PC-9 (cell line): ENCODE measurements around the gene GNB3. TPM values are rescaled to one million over a fixed set of nuclear protein-coding genes. Genes with fewer than 3 reads are reported as not detected.

Experiments
- BruUV-seq: library from RNA; stranded (reverse); fragments of 400-500 nt; replicated peaks from 2 replicates; lab custom pipeline; 2021; lab: Mats Ljungman, UMichigan
- CTCF ChIA-PET: fragments of 300-600 bp; sonication (Branson Sonifier 250); formaldehyde crosslinking; loops from one replicate; lab custom pipeline; 2022; ENCODE audit warnings: antibody characterized with exemption; lab: Charles Lee
- POLR2A ChIA-PET: fragments of 300-600 bp; sonication (Branson Sonifier 250); formaldehyde crosslinking; loops from one replicate; lab custom pipeline; 2022; ENCODE audit warnings: antibody characterized with exemption; ENCODE audit not compliant: unreplicated experiment; lab: Charles Lee
- DNase-seq, 2 experiments: peaks; one replicate each; pipeline versions ENCODE4 v3.0.0 to v3.0.0-alpha.2; 2015 to 2022; ENCODE audit warnings: mixed read lengths in 1 of 2
- H2AFZ ChIP-seq: fragments of 200-600 bp; sonication (generic); 2 replicates; pipeline ENCODE4 v1.8.1; 2017; ENCODE audit warnings: antibody characterized with exemption
- H3F3A ChIP-seq: fragments of 200-600 bp; sonication (generic); 2 replicates; pipeline ENCODE4 v1.8.1; 2017; ENCODE audit warnings: antibody characterized with exemption, mild to moderate bottlenecking, low read depth; ENCODE audit not compliant: insufficient read depth
- H3K27ac ChIP-seq: fragments of 200-600 bp; sonication (generic); 2 replicates; pipeline ENCODE4 v1.6.1; 2016; ENCODE audit warnings: mixed run types
- H3K27me3 ChIP-seq: fragments of 200-600 bp; sonication (generic); 2 replicates; pipeline ENCODE4 v1.6.1; 2016; ENCODE audit warnings: low read depth, mixed run types; ENCODE audit not compliant: insufficient read depth
- H3K36me3 ChIP-seq: fragments of 200-600 bp; sonication (generic); 2 replicates; pipeline ENCODE4 v1.6.1; 2016; ENCODE audit warnings: low read depth, mixed run types
- H3K4me1 ChIP-seq: fragments of 200-600 bp; sonication (generic); replicated peaks from 2 replicates; pipeline ENCODE4 v1.6.1; 2016; ENCODE audit warnings: mixed run types; ENCODE audit not compliant: insufficient read depth
- H3K4me2 ChIP-seq: fragments of 200-600 bp; sonication (generic); 2 replicates; pipeline ENCODE4 v1.6.1; 2017; ENCODE audit warnings: mixed run types
- H3K4me3 ChIP-seq: fragments of 200-600 bp; sonication (generic); 2 replicates; pipeline ENCODE4 v1.6.1; 2016; ENCODE audit warnings: mixed run types
- H3K79me2 ChIP-seq: fragments of 200-600 bp; sonication (generic); 2 replicates; pipeline ENCODE4 v1.6.1; 2017; ENCODE audit warnings: low read depth, mixed run types
- H3K9me2 ChIP-seq: fragments of 200-600 bp; sonication (generic); 2 replicates; pipeline ENCODE4 v1.8.1; 2017; ENCODE audit warnings: mild to moderate bottlenecking; ENCODE audit not compliant: insufficient read depth
- H3K9me3 ChIP-seq: fragments of 200-600 bp; sonication (generic); 2 replicates; pipeline ENCODE4 v1.8.1; 2016; ENCODE audit warnings: low read depth; ENCODE audit not compliant: insufficient read depth
- H4K20me1 ChIP-seq: fragments of 200-600 bp; sonication (generic); 2 replicates; pipeline ENCODE4 v1.8.1; 2017; ENCODE audit not compliant: insufficient read depth
- EZH2 ChIP-seq: fragments of 200-600 bp; sonication (generic); IDR thresholded peaks from 2 replicates; pipeline ENCODE4 v1.8.0; 2017; ENCODE audit warnings: antibody characterized with exemption, low read depth
- intact Hi-C: fragments of 100-400 bp; cut with micrococcal nuclease; formaldehyde crosslinking; loops from one replicate; pipeline ENCODE4 v1.10.0; 2022; ENCODE audit not compliant: unreplicated experiment
- total RNA-seq: library from RNA; stranded (reverse); gene quantifications from 2 replicates; pipeline ENCODE4 v1.2.3, GENCODE V29; 2021
- TF ChIP-seq, protein P1 (sequence below): fragments of 200-600 bp; sonication (generic); conservative IDR thresholded peaks from 2 replicates; pipeline ENCODE4 v1.6.1; 2017; ENCODE audit warnings: mixed run types, antibody characterized with exemption, mild to moderate bottlenecking, moderate library complexity

The GNB3 gene
- total RNA-seq, 1 experiment from 2014 or later = not detected

GRCh38 chr12:6853626-6854025 is 12.9 kb downstream of the GNB3 start:
- H4K20me1 ChIP-seq = peaks cover 10% of the 10 kb centered on the region; the same call in 1 of the 2 replicates
- no peak overlapping the region for H2AFZ ChIP-seq
- no peaks in the 10 kb centered on the region for H3K9me2 ChIP-seq
- H3F3A ChIP-seq = peaks cover 15% of the 10 kb centered on the region; the same call in 1 of the 2 replicates
- H3K4me1 ChIP-seq = peaks cover 25% of the 10 kb centered on the region
- TSS peak; percentile 25 for BruUV-seq
- DNase-seq = no peak
- H3K79me2 ChIP-seq = peaks cover 48% of the 10 kb centered on the region
- POLR2A ChIA-PET = interaction anchor here (0.6 to 3.1 kb wide), 6 partner anchors 88 to 336 kb away, joined by 3 to 31 read pairs (median 8); partner anchors contain the start of genes C12orf57, MLF2, PTMS and RNU7-1
- peak overlapping the region; percentile 83 for H3K4me3 ChIP-seq
- no peak for TF ChIP-seq EZH2
- TF ChIP-seq, protein P1, sequence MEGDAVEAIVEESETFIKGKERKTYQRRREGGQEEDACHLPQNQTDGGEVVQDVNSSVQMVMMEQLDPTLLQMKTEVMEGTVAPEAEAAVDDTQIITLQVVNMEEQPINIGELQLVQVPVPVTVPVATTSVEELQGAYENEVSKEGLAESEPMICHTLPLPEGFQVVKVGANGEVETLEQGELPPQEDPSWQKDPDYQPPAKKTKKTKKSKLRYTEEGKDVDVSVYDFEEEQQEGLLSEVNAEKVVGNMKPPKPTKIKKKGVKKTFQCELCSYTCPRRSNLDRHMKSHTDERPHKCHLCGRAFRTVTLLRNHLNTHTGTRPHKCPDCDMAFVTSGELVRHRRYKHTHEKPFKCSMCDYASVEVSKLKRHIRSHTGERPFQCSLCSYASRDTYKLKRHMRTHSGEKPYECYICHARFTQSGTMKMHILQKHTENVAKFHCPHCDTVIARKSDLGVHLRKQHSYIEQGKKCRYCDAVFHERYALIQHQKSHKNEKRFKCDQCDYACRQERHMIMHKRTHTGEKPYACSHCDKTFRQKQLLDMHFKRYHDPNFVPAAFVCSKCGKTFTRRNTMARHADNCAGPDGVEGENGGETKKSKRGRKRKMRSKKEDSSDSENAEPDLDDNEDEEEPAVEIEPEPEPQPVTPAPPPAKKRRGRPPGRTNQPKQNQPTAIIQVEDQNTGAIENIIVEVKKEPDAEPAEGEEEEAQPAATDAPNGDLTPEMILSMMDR = no peak
- intact Hi-C loops = loop anchor here (2.0 to 5.0 kb wide), 3 partner anchors 51 to 286 kb away; partner anchors contain the start of genes LRRC23 and NOP2
- no peaks in the 10 kb centered on the region for H3K27me3 ChIP-seq
- peak overlapping the region; percentile 96 for H3K4me2 ChIP-seq
- H3K9me3 ChIP-seq = no peaks in the 10 kb centered on the region
- CTCF ChIA-PET = interaction anchor here (0.6 to 1.5 kb wide), 3 partner anchors 16 to 191 kb away, joined by 3 to 9 read pairs (median 5); no protein-coding TSS in a partner anchor
- H3K27ac ChIP-seq = peak overlapping the region; percentile 66
- peaks cover 28% of the 10 kb centered on the region for H3K36me3 ChIP-seq

- Histone ChIP-seq H3K4me3 (peak overlapping the region; percentile 83; the same call in 1 of the 2 replicates), H3K9me3 (no peaks in the 10 kb centered on the region), H3K4me2 (peak overlapping the region; percentile 96), H2AFZ (no peak overlapping the region), H3F3A (peaks cover 15% of the 10 kb centered on the region; the same call in 1 of the 2 replicates), H3K4me1 (peaks cover 25% of the 10 kb centered on the region), H3K9me2 (no peaks in the 10 kb centered on the region), H4K20me1 (peaks cover 10% of the 10 kb centered on the region; the same call in 1 of the 2 replicates), H3K79me2 (peaks cover 48% of the 10 kb centered on the region), H3K36me3 (peaks cover 30% of the 10 kb centered on the region), H3K27me3 (no peaks in the 10 kb centered on the region), H3K27ac (no peak overlapping the region)
- no peak for DNase-seq
- CTCF ChIA-PET = no interaction called here
- BruUV-seq = no TSS peak
- TF ChIP-seq, protein P1 = no peak
- no peak for TF ChIP-seq EZH2
- intact Hi-C loops = loop anchor here (5.0 kb wide), 2 partner anchors 108 to 287 kb away; partner anchors contain the start of gene NOP2
- POLR2A ChIA-PET = interaction anchor here (0.5 to 0.7 kb wide), 3 partner anchors 87 to 1614 kb away, joined by 3 to 4 read pairs (median 4); no protein-coding TSS in a partner anchor
Observed at GRCh38 chr12:6854036-6854435, 13.3 kb downstream of the GNB3 start.

DNA sequence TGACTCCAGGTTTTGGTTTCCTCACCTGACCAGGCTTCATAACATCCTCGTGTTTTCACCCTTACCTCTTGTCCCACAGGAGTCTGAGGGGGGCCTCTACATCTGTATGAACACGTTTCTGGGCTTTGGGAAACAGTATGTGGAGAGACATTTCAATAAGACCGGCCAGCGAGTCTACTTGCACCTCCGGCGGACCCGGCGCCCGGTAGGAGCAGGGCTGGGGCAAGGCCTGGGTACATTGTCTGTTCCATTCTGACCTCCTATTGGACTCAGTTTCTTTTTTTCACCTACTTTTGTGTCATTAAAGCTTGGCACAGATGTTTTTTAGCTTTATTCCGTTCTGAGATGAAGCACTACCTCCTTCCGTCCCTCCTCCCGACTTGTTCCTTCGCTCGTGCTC is 14.6 kb downstream of the GNB3 start:
- intact Hi-C loops = no loop called here
- no peaks in the 10 kb centered on the region for H3K27me3 ChIP-seq
- H3K4me2 ChIP-seq = no peak overlapping the region
- H3F3A ChIP-seq = peaks cover 15% of the 10 kb centered on the region; the same call in 1 of the 2 replicates
- BruUV-seq = no TSS peak
- no peak overlapping the region for H3K27ac ChIP-seq
- ChIA-PET POLR2A (no interaction called here), CTCF (interaction anchor here (0.6 kb wide), 1 partner anchor 37 kb away, joined by 3 read pairs; no protein-coding TSS in a partner anchor)
- no peak overlapping the region for H2AFZ ChIP-seq
- H3K36me3 ChIP-seq = peaks cover 30% of the 10 kb centered on the region
- H3K4me3 ChIP-seq = no peak overlapping the region
- H4K20me1 ChIP-seq = peaks cover 10% of the 10 kb centered on the region; the same call in 1 of the 2 replicates
- no peaks in the 10 kb centered on the region for H3K9me3 ChIP-seq
- peaks cover 17% of the 10 kb centered on the region for H3K4me1 ChIP-seq
- H3K79me2 ChIP-seq = peaks cover 36% of the 10 kb centered on the region
- no peak for DNase-seq
- H3K9me2 ChIP-seq = no peaks in the 10 kb centered on the region
- TF ChIP-seq, protein P1 = no peak
- TF ChIP-seq EZH2 = no peak
